HCT116 (cell line): ENCODE data around the gene LRP2.

Source experiments
- CTCF ChIP-seq, 3 experiments: fragments of 200-600 bp in 1 of 3; sonication (generic) in 1 of 3; IDR thresholded peaks in 2 of 3; conservative IDR thresholded peaks in 1 of 3; 2 replicates each; pipeline ENCODE4 v1.5.1; 2012 to 2017; ENCODE audit warnings: low read depth in 2 of 3, low read length in 2 of 3, antibody characterized with exemption in 1 of 3, borderline replicate concordance in 1 of 3, control low read depth in 1 of 3, mild to moderate bottlenecking in 1 of 3, mixed read lengths in 1 of 3, mixed run types in 1 of 3, moderate library complexity in 1 of 3; ENCODE audit not compliant: insufficient read depth in 1 of 3
- ELF1 ChIP-seq: IDR thresholded peaks from 2 replicates; pipeline ENCODE4 v1.6.1; 2012; ENCODE audit warnings: low read depth, borderline replicate concordance
- EZH2 ChIP-seq: fragments of 200-600 bp; sonication (generic); IDR thresholded peaks from 2 replicates; pipeline ENCODE4 v1.6.1; 2017; ENCODE audit warnings: antibody characterized with exemption, mixed run types
- MAX ChIP-seq: IDR thresholded peaks from 2 replicates; pipeline ENCODE4 v1.6.1; 2012
- POLR2AphosphoS5 ChIP-seq: IDR thresholded peaks from 2 replicates; pipeline ENCODE4 v1.6.1; 2011; ENCODE audit warnings: mild to moderate bottlenecking, low read depth, low read length, moderate library complexity
- RAD21 ChIP-seq: IDR thresholded peaks from 2 replicates; pipeline ENCODE4 v1.6.1; 2012; ENCODE audit warnings: low read depth, mild to moderate bottlenecking
- SRF ChIP-seq: IDR thresholded peaks from 2 replicates; pipeline ENCODE4 v1.6.1; 2012; ENCODE audit warnings: low read depth

- TF ChIP-seq EZH2 (no peak), POLR2AphosphoS5 (no peak), CTCF (IDR thresholded peaks at IDR 0.05 in 2 of 3, conservative IDR thresholded peaks at IDR 0.05 in 1 of 3; ENCODE audit: borderline replicate concordance in 1 of 3, insufficient read depth in 1 of 3, low read depth in 2 of 3, low read length in 2 of 3) (no peak), MAX (no peak), SRF (no peak), RAD21 (no peak), ELF1 (no peak)
Observed at GRCh38 chr2:169290433-169290832, 71.9 kb downstream of the LRP2 start.
